CD4-positive, alpha-beta T cell treated with Interleukin-6 at 100 ng/mL for 8 hours (primary cell): ENCODE data around the gene GPD2.

Experiments used
- DNase-seq: peaks from one replicate; pipeline ENCODE4 v3.0.0-alpha.2; 2020; ENCODE audit warnings: mixed read lengths, low spot score

GPD2 gene

GRCh38 chr2:156436497-156437085, 412 bp downstream of the GPD2 start:
- DNase-seq = peak; percentile 15

DNA sequence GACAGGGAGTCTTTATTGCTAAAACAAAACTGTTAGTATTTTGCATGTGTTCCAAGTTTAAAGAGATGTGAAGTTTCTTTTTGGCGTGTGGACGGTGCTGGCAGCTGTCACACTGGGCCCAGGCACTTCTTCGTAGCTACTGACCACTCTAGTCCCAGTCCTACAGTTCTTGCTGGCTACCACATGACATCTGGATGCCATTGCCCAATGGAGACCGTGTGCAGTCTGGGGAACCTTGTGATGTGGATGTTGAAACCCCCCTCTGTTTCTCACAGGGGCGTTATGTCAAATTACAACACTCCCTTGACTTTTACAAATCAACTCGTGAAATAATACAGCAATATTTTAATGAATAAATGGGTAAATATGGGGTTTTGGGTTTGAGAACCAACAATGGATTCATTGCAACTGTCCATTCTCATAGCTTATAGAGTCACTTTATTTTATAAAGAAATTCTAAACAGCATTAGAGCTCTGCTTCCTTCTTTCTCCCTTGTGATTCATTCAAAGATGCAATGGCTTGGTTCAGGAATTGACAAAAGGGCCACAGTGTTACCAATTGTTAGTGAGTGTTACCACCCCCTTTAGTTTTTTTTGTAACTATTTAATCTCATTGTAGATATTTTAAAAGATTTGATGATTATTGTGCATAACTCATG, 1.2 kb downstream of the GPD2 start:
- no peak for DNase-seq

- no peak for DNase-seq
These were observed 1.8 kb downstream of the GPD2 start for GRCh38 chr2:156437931-156438410.

- no peak for DNase-seq
These were observed 6.9 kb downstream of the GPD2 start for GRCh38 chr2:156443089-156443488.

DNA sequence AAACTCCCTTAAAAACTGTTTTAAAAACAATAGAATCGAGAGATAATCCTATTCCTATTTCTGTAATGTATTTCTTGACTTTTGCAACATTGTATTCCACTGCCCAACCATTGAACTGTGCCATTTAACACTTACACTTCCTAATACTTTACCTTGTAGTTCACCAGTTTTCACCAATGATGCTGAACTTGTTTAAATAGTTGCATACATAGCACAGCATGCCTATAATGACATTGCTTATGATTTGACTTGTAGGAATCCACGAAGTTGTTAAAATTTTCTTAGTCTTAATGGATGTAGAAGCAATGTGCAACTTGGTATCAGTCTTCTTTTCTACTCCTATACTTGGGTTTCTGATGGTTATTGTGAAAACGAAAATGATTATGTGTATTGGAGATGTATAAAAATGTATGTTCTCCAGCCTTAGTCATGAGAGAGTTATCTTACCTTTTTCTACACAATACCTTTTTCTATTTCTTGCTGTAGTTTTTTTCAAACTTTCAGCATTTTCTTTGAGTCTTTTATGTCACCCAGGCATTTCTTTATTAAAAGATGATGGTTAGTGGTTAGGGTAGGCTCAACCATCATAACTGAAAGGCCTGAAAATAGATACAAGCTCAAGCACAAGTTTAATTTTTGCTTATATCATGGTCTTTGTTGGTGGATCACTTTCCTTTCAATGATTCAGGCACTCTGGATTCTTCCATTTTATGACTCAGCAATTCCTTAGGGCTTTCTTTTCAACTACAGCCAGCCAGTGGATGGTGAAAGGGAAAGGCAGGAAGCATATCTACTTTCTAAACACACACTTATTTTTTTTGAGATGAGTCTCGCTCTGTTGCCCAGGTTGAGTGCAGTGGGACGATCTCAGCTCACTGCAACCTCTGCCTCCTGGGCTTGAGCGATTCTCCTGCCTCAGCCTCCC, 9.4 kb downstream of the GPD2 start:
- no peak for DNase-seq

DNA sequence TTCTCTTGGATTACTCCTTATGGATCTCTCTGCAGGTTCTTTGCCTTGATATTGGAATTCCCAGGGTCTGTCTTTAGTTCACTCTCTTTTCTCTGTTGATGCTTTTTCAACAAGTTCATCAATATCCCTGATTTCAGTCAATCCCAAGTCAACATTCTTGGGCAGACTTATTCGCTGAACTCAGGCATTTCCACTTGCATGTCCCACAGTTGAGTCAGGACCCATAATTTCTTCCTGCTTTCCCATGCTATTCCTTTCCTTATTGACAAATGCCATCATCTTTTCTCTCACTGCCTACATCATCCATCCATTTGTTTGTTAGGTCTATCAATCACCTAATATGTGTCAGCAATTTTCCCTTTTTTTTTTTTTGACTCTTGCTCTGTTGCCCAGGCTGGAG, 11.6 kb downstream of the GPD2 start:
- no peak for DNase-seq

DNA sequence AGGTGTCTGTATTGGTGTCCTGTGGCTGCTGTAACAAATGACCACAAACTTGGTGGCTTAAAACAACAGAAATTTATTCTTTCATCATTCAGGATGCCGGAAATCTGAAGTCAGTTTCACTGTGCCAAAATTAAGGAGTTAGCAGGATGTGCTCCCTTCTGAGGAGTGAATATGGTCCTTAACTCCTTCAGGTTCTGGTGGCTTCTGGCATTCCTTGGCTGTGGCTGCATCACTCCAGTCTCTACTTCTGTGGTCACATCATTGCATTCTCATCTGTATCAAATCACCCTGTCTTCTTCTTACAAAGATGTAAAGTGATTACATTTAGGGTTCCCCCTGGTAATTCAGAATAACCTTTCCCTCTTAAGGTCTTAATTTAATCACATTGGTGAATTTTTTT, 12.6 kb downstream of the GPD2 start:
- no peak for DNase-seq

- DNase-seq = no peak
These were observed 16.8 kb downstream of the GPD2 start for GRCh38 chr2:156452971-156453370.

GRCh38 chr2:156455361-156455975, 19.3 kb downstream of the GPD2 start:
- no peak for DNase-seq

DNA sequence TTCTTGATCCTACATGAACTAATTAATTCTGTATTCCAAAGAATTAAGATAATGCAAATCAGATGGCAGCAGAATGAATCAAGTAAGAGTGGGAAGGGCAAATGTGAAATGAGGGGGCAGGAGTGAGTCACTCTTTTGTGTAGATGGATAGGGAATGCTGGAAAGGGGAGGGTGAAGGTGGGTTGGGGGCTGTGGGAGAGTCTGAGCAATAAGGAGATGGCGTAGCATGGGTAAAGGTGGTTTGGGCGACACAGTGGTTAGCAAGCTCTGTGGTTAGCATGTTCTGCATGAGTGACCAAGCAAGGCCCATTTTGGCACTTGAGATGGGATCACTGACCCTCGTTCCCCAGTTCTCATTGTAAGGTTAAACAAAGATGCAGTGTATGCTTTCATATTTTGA, 20.4 kb downstream of the GPD2 start:
- no peak for DNase-seq

- no peak for DNase-seq
These were observed 21.6 kb downstream of the GPD2 start for GRCh38 chr2:156457523-156458517.

- no peak for DNase-seq
These were observed 23.5 kb downstream of the GPD2 start for GRCh38 chr2:156459720-156460119.

GRCh38 chr2:156464106-156464505, 27.9 kb downstream of the GPD2 start:
- no peak for DNase-seq

DNA sequence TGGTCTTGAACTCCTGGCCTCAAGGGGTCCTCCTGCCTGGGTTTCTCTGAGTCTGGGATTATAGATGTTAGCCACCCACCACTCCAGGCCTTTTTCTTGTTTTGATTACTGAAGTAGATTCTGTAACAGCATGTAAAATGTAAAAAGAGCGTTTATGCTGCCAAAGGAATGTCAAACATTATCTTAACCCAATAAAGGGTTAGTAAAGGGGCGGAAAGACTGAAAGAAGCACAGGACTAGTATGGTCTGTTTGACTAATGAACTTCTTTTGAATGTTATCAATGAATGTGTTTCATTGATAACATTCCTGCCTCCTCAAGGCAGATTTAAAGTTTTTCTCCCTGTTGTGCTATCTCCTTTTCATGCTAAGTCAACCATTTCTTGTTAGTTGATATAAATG, 29.4 kb downstream of the GPD2 start:
- no peak for DNase-seq

GRCh38 chr2:156466739-156467405, 30.7 kb downstream of the GPD2 start:
- no peak for DNase-seq

- no peak for DNase-seq
These were observed 34.9 kb downstream of the GPD2 start for GRCh38 chr2:156470975-156471583.

- DNase-seq = no peak
These were observed 35.6 kb downstream of the GPD2 start for GRCh38 chr2:156471762-156472161.

DNA sequence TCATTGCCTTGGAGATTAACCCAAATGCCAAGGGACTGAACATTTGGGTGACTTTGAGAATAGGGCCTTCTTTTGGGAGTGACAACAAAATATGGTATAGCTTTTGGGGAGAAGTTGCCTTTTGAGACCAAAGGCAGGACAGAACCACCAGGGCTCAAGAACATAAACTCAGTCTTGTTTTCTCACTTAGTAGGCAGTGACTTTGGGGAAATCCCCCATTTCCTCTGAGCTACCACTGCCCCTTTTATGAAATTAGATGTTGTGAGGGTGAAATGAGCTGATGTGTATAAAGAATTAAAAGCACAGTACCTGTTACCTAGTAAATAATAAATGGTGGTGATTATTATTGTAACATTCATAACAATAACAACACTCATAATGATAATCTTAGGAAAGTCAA, 36.5 kb downstream of the GPD2 start:
- no peak for DNase-seq

DNA sequence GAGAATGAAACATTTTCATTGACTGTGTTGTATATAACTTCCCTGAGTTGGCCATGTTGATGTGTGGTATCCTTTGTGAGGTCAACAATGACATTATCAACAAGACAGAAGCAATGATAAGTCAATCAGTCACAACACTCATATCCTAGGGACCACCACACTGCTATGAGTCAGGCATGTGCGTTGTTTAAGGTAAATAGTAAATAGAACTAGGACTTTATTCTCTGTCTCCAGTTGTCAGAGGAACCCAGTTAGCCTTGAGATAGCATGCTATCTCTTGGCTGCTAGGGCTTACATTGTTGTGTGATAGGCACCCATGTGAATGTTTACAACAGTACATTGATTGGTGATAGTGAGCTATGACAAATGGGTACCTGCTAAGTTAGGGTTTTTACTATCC, 37.3 kb downstream of the GPD2 start:
- no peak for DNase-seq

GRCh38 chr2:156474401-156474800, 38.2 kb downstream of the GPD2 start:
- no peak for DNase-seq
